NOMO-1 treated with DMSO at 0.1 percent for 48 hours (cell line): ENCODE data around the gene EZR.

Source experiments
- DNase-seq: peaks from one replicate; lab custom pipeline; 2025; ENCODE audit not compliant: unreplicated experiment; lab: John Stamatoyannopoulos, UW

EZR gene

DNA sequence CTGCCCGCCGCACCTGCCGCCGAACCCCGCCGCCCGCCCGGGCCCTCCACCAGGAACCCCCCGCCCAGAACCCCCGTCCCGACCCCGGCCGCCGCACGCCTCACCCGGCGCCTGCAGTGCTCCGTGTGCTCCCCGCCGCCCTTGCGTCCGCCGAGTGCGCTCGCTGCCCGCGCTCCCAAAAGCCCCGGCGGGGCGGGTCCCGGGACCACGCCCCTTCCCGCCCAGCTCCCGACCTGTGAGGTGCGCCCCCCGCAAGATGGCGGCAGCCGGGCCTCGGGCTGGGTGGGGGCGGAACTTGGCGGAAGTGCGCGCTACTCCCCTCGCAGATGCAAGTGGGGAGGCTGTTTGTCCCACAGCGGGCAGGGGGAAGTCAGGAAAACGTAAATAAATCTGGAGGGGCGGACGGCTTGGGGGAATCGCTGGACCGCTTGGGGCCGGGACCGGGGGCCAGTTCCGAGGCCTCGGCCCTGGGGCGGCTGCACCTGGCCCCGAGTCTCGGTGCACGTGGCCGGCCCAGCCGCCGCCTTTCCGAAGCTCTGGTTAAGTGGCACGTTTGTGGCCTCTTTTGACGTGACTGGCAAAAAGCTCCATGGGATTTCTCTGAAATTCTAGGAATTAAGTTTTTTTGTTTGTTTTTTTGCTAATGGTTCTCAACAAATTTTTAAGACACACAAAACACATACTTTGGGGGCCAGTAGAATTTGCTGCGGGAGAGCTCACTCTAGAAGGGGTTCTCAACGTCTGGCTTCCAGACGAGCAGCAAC lies at the start of gene EZR:
TSS of gene EZR (minus strand) at position 156 of the 764 bp plus-strand sequence. CDS start 1,275 bp downstream, outside the sequence.
- DNase-seq, result peak; percentile 71

DNA sequence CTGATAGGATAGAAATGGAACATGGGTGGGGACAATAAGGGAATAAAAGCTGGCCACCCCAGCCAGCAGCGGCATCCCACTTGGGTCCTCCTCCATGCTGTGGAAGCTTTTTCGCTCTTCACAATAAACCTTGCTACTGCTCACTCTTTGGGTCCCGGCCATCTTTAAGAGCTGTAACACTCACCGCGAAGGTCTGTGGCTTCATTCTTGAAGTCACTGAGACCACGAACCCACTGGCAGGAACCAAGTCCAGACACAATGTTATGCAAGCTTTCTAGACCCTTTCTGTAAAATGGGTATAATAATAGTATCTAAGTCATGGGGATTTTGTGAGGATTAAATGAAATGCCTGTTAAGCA lies 48.9 kb upstream of the EZR start:
- DNase-seq, result no peak

DNA sequence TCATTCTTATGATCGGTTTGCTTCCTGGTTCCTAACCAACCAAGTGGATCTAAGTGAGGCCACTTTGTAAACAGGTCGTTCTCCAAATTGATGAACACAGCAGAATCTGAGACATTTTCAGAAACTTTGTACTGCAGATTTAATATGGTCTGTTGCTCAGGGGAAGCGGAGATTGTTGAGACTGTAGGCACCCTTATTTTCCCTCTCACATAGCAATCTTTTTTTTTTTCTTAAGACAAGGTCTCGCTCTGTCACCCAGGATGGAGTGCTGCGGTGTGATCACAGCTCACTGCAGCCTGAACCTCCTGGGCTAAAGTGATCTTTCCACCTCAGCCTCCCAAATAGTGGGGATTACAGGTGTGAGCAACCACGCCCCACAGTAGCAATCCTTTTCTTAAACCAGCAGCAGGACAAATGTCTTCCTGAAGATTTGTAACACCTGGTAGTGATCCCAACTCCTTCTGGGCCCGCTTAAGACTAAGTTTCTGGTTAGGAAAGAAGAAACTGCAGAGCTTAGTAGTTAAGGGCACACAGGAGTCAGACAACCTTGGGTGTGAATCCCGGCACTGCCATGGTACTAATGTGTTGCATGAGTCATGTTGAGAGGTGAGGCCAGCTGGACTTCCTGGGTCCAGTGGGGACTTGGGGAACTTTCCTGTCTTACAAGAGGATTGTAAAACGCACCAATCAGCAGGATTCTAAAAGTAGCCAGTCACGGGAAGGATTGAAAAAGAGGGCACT lies 48.4 kb upstream of the EZR start:
- no peak for DNase-seq

DNA sequence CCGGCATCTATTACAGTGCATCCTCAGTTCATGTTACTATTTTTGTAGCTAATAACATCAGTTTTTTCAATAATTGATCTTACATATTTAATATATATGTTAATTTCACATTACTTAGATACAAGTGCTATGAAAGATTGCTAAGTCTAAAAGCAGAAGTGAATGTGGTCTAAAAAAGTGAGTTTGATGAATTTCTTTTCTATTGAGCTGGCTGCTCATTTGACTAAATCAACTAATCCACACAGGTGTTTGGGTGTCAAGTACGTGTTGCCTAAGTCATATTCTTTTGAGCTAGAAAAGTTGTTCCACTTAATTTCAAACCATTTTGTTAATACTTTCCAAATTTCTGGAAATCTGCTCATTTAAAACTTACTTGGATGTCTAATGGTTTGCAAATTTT lies 46.6 kb upstream of the EZR start:
- peak; percentile 82 for DNase-seq

DNA sequence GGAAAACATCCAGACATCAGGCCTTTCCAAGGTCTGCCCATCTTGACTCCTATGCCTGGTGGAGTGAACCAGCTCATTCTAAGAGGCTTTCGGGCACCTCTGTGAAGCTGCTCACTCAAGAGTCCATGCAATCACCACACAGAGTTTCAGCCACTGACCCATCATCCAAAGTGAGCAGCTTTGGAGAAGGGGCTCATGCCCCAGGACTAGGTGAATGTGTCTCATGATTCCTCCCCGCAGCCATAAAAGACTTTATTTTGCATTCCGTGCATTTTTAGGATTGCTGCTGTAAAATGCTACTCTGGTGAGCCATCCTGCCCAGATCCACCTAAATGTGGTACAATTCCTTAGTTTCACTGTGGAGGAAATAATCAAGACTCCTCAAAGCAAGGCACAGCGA lies 44.5 kb upstream of the EZR start:
- DNase-seq, result no peak

DNA sequence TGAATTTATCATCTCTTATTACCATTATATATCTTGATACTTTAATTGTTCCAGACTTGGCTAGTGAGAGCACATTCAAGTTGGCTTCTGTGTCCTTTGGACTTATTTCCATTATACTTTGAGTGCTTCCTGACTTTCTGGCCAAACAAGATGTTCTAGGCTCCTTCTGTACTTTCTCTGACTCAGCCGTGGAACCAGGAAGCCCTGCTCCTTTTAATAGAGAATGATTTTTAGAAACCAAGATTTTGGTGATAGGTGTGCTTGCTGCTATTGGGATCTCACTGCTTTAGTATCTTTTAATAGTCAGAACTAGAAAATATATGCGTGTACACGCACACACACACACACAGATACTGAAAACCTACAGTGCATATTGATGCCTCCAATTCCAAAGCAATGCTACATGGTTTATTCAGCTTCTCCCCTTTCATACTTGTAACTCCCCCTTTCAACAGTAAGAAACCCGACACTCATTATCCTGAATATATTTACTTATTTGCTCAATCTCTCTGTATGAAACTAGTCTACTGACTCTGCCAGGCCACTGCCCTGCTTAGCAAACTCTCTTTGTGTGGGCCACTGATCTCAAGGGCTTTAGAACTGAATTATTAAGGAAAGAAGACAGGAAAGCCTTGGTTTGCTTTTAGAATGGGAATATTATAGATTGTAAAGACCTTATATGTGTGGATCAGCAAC lies 42.7 kb upstream of the EZR start:
- no peak for DNase-seq

DNA sequence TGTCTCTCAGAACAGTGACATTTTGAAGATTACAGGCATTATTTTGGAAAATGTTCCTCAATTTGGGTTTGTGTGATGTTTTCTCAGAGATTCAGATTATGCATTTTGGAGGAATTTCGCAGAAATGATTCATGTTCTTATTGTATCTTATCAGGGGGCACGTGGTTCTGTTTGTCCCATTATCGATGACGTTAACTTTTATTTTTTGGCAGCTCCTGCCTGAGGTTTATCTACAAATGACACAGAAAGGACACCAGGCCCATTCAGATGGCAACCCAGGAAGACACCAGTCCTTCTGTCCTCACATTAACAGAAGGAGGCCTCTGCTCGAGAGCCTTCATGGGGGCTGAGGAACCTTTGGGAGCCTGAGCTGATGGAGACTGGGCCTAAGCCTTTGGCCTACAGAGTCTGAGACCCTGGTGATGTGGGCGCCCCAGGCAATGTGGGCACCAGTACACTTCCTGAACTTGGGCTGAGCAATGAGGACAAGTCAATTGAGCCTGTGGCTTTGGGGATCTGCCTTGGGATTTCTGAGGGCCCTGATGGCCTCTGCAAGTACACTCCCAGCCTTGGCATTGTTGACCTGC lies 41.2 kb upstream of the EZR start:
- no peak for DNase-seq

DNA sequence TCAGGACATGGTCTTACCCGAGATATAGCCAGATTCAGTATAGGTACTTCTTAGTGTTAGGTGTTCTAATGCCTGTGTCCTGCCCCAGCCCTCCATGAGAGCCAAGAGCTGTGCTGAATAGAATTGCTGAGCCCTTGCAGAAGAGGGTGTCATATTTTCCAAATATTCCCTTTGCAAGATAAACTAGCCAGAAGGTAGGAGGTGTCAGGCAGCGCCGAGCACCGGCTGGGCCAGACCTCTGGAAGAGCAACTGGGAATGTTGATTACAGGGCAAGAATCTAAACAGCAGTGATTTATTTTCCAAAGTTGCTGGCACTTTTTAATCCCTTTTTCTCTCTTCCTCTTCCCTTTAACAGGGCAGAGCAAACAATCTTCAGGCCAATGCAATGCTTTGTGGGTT lies 37.1 kb upstream of the EZR start:
- no peak for DNase-seq

DNA sequence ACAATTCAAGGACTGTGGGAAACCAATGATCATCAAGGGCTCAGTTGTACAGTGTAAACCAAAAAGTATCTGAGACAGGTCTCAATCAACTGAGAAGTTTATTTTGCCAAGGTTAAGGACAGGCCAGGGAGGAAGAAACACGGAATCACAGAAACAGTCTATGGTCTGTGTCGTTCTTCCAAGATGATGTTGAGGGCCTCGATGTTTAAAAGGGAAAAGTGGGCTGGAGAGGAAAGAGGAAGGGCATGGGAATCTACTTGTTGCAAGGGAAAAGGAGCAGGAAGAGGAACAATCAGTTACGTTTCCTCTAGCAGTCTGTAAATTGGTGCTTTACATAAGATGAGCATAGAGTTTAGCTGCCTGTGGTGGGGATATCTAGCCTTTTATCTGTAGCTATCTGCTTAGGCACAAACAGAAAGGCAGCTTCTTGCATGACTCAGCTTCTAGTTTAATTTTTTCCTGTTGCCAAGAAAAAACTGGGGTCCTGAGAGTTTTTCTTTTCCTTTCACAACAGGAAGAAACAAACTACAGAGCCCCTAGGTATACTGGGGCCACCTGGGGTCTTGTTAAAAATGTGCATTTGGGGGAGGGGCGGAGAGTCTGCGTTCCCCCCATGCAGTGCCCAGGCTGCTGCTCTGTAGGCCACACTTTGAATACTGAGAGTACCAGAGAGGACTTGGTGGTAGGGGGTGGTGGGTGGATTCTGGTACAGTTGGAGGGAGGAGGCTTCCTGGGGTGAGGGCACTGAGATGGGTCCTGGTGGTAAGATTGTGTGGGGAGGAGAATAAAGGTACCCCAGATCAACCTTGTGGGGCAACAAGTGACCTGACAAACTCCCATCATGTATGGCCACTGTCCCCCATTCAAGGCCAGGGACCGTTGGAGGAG lies 35.3 kb upstream of the EZR start:
- DNase-seq, result peak; percentile 39

DNA sequence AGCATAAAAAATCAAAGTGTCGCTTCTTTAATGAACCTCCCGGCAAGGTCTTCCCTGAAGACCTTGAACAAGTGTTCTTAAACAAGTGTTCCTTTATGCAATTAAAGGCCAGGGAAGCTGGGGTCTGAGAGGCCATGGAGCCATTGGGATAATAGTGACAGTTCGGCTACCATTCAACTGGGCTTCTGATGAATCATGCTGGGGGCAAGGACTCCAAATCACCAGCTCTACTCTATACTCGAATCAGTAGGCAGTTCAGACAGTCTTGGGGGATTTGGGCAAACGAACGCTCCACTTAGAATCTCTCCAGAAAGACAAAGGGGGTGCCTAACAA lies 34.7 kb upstream of the EZR start:
- no peak for DNase-seq

DNA sequence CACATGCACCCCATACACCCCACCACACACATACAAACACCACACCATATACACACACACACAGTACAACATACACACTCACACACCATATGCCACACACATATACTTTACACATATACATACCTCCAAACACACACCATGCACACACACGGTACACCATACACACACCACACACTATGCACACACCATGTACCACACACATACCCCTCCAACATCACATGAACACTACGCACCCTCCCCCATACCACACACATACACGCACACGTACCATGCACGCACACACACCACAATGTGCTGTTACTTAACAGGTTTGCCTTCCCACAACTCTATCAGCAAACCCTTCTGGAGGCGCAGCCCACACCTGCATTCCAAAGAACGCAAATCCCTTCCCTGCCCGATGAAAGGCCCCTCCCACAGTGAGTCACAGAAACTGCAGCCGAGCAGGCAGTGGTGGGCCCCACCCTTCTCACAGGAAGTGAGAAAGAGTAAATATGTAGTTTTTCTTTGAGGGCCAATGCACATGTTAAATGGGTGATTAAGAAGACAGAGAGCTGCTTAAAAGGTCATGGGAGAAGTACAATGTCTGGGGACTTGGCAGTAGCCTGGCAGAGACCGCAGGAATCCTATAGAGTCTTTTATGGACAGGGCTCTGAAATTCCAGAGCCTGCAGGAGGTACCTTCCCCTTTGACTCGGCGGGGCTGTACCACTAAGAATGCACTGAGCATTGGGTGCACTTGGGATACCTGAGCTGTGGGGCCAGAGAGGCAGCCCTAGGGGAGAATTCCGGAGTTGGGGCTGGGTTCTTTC lies 34.1 kb upstream of the EZR start:
- peak; percentile 83 for DNase-seq

DNA sequence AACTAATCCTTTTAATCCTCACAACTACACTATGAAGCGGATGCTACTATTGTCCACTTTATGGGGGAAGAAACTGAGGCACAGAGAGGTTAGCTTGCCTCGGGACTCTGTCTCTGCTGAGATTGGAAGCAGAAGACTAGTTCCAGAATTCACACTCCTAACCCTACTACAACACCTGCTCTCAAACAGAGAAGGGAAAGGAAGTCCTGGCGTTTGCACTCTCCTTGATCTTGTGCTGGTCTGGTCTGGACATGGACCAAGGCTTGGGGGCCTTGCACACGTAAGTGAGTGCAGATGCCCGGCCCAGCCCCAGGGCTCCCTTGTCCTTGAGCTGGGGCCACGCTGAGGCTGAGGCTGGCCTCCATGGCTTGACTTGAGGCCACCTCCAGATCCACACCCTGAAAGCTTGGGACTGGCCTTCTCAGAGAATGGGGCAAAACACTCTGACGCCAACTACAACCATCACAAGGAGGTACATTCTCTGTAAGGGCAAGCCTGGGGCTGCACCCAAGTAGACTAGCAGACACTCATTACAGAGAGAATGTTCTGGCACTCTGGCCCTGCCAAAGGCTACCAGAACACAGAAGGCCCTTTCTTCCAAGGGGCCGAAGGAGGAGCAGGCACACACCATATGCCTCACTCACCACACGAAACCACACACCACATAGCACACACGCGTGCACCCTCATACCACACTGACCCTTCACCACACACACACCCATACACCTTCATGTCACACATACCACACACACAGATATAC lies 33.3 kb upstream of the EZR start:
- no peak for DNase-seq

DNA sequence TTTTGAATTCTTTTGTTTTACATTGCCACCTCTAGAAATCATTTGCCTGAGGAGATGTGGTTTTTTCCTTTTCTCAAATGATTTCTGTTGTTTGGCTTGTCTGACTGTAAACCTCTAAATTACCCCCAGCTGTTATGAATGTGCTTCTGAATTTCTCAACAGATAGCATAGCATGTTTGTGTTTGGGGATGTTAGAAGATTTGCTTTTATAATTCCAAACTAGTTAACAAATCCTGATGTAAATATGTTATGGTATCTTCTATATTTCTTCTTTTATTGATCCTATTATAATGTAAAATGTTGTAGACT lies 31.6 kb upstream of the EZR start:
- no peak for DNase-seq

DNA sequence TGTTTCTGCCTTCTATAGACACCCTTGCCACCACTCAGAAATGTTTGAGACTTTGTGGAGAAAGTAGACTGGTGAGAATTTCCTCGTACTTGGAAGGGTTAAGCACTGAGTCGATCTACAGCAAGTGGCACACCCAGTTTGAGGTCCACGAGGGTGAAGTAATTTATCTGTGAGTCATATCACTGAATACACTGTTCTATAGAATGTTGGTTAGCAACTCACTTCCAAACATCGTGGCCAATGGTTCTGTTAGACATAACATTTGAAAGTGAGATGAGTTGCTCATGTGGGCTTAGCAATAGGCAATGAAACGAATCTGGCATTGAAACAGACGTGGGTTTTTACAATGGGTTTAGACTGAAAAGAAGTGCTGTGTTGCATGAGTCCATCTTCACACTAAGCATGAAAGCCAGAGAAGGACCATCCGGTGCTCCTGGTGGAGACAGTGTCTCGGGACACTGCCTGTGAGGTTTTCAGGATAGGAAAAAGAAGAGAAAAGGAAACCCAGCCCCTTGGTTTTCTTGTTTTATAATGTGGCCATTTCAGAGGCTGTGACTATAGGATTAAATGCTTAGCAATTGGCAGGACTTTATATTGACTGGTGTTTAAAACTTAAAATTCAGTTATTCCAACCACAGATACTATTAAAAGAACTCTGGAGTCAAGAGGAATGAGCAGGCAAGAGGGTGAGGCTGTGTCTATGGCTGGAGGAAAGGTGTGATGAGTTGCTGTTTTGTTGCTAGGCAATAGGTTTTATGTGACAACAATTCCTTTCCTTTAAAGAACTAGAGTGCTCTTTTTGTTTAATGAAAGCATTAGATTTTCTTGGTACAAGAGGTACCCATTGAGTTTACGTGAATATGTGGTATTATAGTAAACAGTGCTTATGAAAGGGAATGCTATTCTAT lies 31.0 kb upstream of the EZR start:
- peak; percentile 88 for DNase-seq

DNA sequence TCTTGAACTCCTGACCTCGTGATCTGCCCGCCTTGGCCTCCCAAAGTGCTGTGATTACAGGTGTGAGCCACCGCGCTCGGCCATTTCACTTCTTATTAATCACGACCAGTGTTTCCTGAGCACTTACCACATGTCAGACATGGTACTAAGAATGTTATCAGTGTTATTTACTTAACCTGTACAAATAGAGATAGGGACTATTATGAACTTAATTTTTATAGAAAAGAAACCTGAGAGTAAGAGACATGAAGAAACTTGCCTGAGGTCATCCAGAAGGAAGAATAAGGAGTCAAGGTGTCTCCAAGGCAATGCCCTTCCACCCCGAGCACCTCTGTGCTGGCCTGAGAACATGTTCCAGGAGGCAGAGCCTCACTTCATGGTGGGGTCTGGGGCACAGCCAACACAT lies 29.3 kb upstream of the EZR start:
- DNase-seq, result no peak

DNA sequence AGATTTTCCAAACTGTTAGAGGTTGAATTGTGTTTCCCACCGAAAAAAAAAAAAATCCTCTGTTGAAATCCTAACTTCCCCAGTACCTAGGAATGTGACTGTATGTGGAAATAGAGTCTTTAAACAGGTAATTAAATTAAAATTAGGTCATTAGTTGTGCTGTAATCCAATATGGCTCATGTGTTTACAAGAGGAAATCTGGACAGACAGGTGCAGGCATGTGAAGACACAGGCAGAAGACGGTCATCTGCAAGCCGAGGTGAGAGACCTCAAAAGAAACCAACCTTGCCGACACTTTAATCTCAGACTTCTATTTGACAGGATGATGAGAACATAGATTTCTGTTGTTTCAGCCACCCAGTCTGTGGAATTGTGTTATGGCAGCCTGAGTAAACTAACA lies 28.6 kb upstream of the EZR start:
- DNase-seq, result no peak

DNA sequence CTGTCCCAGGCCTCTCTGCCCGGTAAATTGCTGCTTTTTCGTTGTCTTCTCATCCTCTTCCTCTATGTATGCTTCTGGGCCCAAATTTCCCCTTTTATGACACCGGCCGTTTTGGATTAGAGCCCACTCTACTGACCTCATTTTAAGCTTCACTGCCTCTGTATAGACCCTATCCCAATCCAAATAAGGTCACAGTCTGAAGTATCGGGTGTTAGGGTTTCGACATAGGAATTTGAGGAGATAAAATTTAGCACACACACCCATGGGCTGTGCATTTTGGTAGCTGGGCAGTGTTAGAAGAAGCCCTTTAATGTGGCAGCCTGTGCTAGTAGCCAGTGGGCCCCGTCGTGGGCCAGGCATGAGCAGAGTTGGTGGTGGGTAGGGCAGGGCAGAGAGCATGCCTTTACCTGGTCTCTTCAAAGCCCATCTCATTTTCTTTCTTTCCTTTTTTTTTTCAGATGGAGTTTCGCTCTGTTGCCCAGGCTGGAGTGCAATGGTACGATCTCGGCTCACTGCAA lies 27.9 kb upstream of the EZR start:
- no peak for DNase-seq
